IMR-90 (cell line): ENCODE results near the gene ELF2. TPM values are rescaled to one million over a fixed set of nuclear protein-coding genes. Genes with fewer than 3 reads are reported as not detected.

Experiments
- ATAC-seq: fragments of 200-7000 bp; cut with Tn5 transposase; 2 replicates; pipeline ENCODE4 v1.9.1; 2020; ENCODE audit warnings: low read depth, mild to moderate bottlenecking, moderate library complexity
- BruUV-seq: library from RNA; stranded (reverse); fragments of 400-500 nt; replicated peaks from 2 replicates; lab custom pipeline; 2021; lab: Mats Ljungman, UMichigan
- CTCF ChIA-PET: fragments of 300-600 bp; formaldehyde crosslinking; extraction: SDS; loops from one replicate; lab custom pipeline; 2021; ENCODE audit warnings: antibody characterized with exemption; lab: Yijun Ruan, JAX
- POLR2A ChIA-PET: fragments of 300-600 bp; sonication (Branson Sonifier 250); formaldehyde crosslinking; loops from one replicate; lab custom pipeline; 2022; ENCODE audit warnings: antibody characterized with exemption; ENCODE audit not compliant: unreplicated experiment; lab: Charles Lee
- DNase-seq: peaks from one replicate; pipeline ENCODE4 v3.0.0; 2013
- H2AFZ ChIP-seq: replicated peaks from 2 replicates; pipeline ENCODE3; 2013; ENCODE audit warnings: low read length, mild to moderate bottlenecking; ENCODE audit not compliant: poor library complexity
- H2AK5ac ChIP-seq: 2 replicates; pipeline ENCODE4 v1.6.1; 2013; ENCODE audit warnings: low read depth, low read length, inconsistent platforms
- H2AK9ac ChIP-seq: replicated peaks from 2 replicates; pipeline ENCODE3; 2013; ENCODE audit warnings: mild to moderate bottlenecking, low read depth, low read length, moderate library complexity; ENCODE audit not compliant: poor library complexity
- H2BK120ac ChIP-seq: 2 replicates; pipeline ENCODE4 v1.6.1; 2013; ENCODE audit warnings: low read depth, low read length, inconsistent platforms
- H2BK15ac ChIP-seq: 3 replicates; pipeline ENCODE4 v1.6.1; 2013; ENCODE audit warnings: low read depth, low read length, inconsistent platforms
- H2BK20ac ChIP-seq: 2 replicates; pipeline ENCODE4 v1.6.1; 2013; ENCODE audit warnings: low read depth, mild to moderate bottlenecking, inconsistent platforms, low read length, moderate library complexity
- H2BK5ac ChIP-seq: 2 replicates; pipeline ENCODE4 v1.6.1; 2013; ENCODE audit warnings: mild to moderate bottlenecking, low read depth, low read length, inconsistent platforms; ENCODE audit not compliant: poor library complexity, severe bottlenecking
- H3K14ac ChIP-seq: replicated peaks from 2 replicates; pipeline ENCODE4 v1.6.1; 2013; ENCODE audit warnings: low read depth, low read length, inconsistent platforms
- H3K18ac ChIP-seq: 2 replicates; pipeline ENCODE4 v1.6.1; 2013; ENCODE audit warnings: low read depth, low read length, control low read depth
- H3K23ac ChIP-seq: 2 replicates; pipeline ENCODE4 v1.6.1; 2013; ENCODE audit warnings: low read depth, low read length, inconsistent platforms
- H3K27ac ChIP-seq: 2 replicates; pipeline ENCODE4 v1.5.1; 2013; ENCODE audit warnings: mild to moderate bottlenecking, control low read depth, low read length; ENCODE audit not compliant: insufficient read depth
- H3K27me3 ChIP-seq: 2 replicates; pipeline ENCODE4 v1.6.1; 2013; ENCODE audit warnings: low read length; ENCODE audit not compliant: control insufficient read depth, insufficient read depth
- H3K36me3 ChIP-seq: 2 replicates; pipeline ENCODE4 v1.6.1; 2013; ENCODE audit warnings: low read length, mixed read lengths; ENCODE audit not compliant: control insufficient read depth, insufficient read depth
- H3K4ac ChIP-seq: 2 replicates; pipeline ENCODE4 v1.6.1; 2013; ENCODE audit warnings: low read depth, low read length, inconsistent platforms
- H3K4me1 ChIP-seq: 2 replicates; pipeline ENCODE4 v1.6.1; 2013; ENCODE audit warnings: low read length, mixed read lengths; ENCODE audit not compliant: control insufficient read depth, insufficient read depth
- H3K4me2 ChIP-seq: 2 replicates; pipeline ENCODE4 v1.6.1; 2013; ENCODE audit warnings: low read depth, mild to moderate bottlenecking, control low read depth, low read length, moderate library complexity
- H3K4me3 ChIP-seq: 2 replicates; pipeline ENCODE4 v1.5.1; 2013; ENCODE audit warnings: low read depth, mild to moderate bottlenecking, control low read depth, low read length, moderate library complexity; ENCODE audit not compliant: insufficient read depth
- H3K56ac ChIP-seq: 2 replicates; pipeline ENCODE4 v1.6.1; 2013; ENCODE audit warnings: low read length, inconsistent platforms; ENCODE audit not compliant: insufficient read depth; ENCODE audit errors: extremely low read depth
- H3K79me1 ChIP-seq, 2 experiments: 2 replicates each; pipeline ENCODE4 v1.6.1; 2013; ENCODE audit warnings: low read length in 2 of 2, inconsistent platforms in 1 of 2, low read depth in 1 of 2
- H3K9ac ChIP-seq: 2 replicates; pipeline ENCODE4 v1.6.1; 2013; ENCODE audit warnings: low read depth, low read length, control low read depth
- H3K9me1 ChIP-seq: 2 replicates; pipeline ENCODE4 v1.6.1; 2013; ENCODE audit warnings: low read length, inconsistent platforms; ENCODE audit not compliant: insufficient read depth
- H3K9me3 ChIP-seq: 2 replicates; pipeline ENCODE4 v1.6.1; 2013; ENCODE audit warnings: low read length; ENCODE audit not compliant: control insufficient read depth, insufficient read depth
- H4K20me1 ChIP-seq: 2 replicates; pipeline ENCODE4 v1.6.1; 2013; ENCODE audit warnings: low read length, inconsistent platforms; ENCODE audit not compliant: insufficient read depth
- H4K5ac ChIP-seq: 2 replicates; pipeline ENCODE4 v1.6.1; 2013; ENCODE audit warnings: mild to moderate bottlenecking, low read depth, low read length, control low read depth
- H4K8ac ChIP-seq, 2 experiments: 2 replicates each; pipeline ENCODE4 v1.6.1; 2013; ENCODE audit warnings: low read depth in 2 of 2, low read length in 2 of 2, control low read depth in 1 of 2, inconsistent platforms in 1 of 2
- H4K91ac ChIP-seq: 2 replicates; pipeline ENCODE4 v1.6.1; 2013; ENCODE audit warnings: low read depth, low read length, inconsistent platforms; ENCODE audit not compliant: insufficient read depth
- BHLHE40 ChIP-seq: fragments of 150-350 bp; IDR thresholded peaks from 2 replicates; pipeline ENCODE4 v1.6.1; 2016; ENCODE audit warnings: mild to moderate bottlenecking, low read depth, low read length
- CTCF ChIP-seq: conservative IDR thresholded peaks from 2 replicates; pipeline ENCODE4 v1.5.1; 2012; ENCODE audit warnings: mild to moderate bottlenecking, low read depth, low read length, improper control_type of control experiment
- POLR2A ChIP-seq: IDR thresholded peaks from 2 replicates; pipeline ENCODE4 v1.6.1; 2012; ENCODE audit warnings: mild to moderate bottlenecking, low read depth, low read length
- RAD21 ChIP-seq: IDR thresholded peaks from 2 replicates; pipeline ENCODE4 v1.6.1; 2012; ENCODE audit warnings: low read length, improper control_type of control experiment
- SMC3 ChIP-seq: fragments of 150-350 bp; IDR thresholded peaks from 2 replicates; pipeline ENCODE4 v1.6.1; 2016; ENCODE audit warnings: low read depth, mild to moderate bottlenecking, antibody characterized with exemption, low read length, moderate library complexity
- WGBS, 2 experiments: methylation state at CpG; one replicate each; pipeline versions ENCODE4 v1.1.5 to v1.1.7; 2013; ENCODE audit warnings: missing lambda C conversion rate in 2 of 2; ENCODE audit not compliant: insufficient read length in 1 of 2; ENCODE audit errors: extremely low coverage in 2 of 2; 5-methylcytosine and 5-hydroxymethylcytosine counted together
- dilution Hi-C: fragments of 300-500 bp; cut with HindIII; formaldehyde crosslinking; loops from one replicate; pipeline ENCODE4 v1.14.3; 2018; ENCODE audit warnings: low sequenced_read_pairs; ENCODE audit not compliant: unreplicated experiment
- in situ Hi-C: fragments of 300-500 bp; cut with MboI; formaldehyde crosslinking; loops from 3 replicates; pipeline ENCODE4 v1.14.3; 2019; ENCODE audit warnings: low sequenced_read_pairs, inconsistent platforms, mixed read lengths
- intact Hi-C: fragments of 100-400 bp; cut with micrococcal nuclease; formaldehyde crosslinking; loops from 2 replicates; pipeline ENCODE4 v1.10.0; 2022
- polyA plus RNA-seq, 3 experiments: library from polyadenylated mRNA; depleted of rRNA; stranded (reverse); fragments of >200 nt; gene quantifications; 2 replicates each; pipeline ENCODE4 v1.2.3, GENCODE V29; 2012; ENCODE audit warnings: low replicate concordance in 1 of 3
- total RNA-seq: library from RNA; depleted of rRNA; stranded (reverse); fragments of >200 nt; gene quantifications from 2 replicates; pipeline ENCODE4 v1.2.3, GENCODE V29; 2012

Gene ELF2
- total and polyA plus RNA-seq, 2 of the 4 experiments (the other 2 are of a cell fraction), result 14.5 to 42.3 TPM

GRCh38 chr4:139099366-139099982 is 77.5 kb downstream of the ELF2 start:
- no peak overlapping the region for H2BK15ac ChIP-seq
- peak; percentile 89 for TF ChIP-seq SMC3
- no peak for TF ChIP-seq BHLHE40
- TF ChIP-seq CTCF, result peak; percentile 85
- peak; percentile 93 for TF ChIP-seq RAD21
- 0 out of 2 replicates have a peak, but pooled peaks have one; percentile 23 for TF ChIP-seq POLR2A
- H3K27ac ChIP-seq, result no peak overlapping the region
- in situ Hi-C loops (no loop called here), dilution Hi-C loops (no loop called here), intact Hi-C loops (loop anchor here (1.0 to 5.0 kb wide), 4 partner anchors 77 to 196 kb away; partner anchors contain the start of genes ELF2 and MGARP)
- H3K18ac ChIP-seq, result no peak overlapping the region
- H3K4me2 ChIP-seq, result no peak overlapping the region
- no peak overlapping the region for H3K14ac ChIP-seq
- no peak overlapping the region for H3K4ac ChIP-seq
- no peak overlapping the region for H4K5ac ChIP-seq
- H3K9me1 ChIP-seq, result no peaks in the 10 kb centered on the region
- no peak overlapping the region for H2BK5ac ChIP-seq
- H2AK5ac ChIP-seq, result no peak overlapping the region
- DNase-seq, result peak; percentile 86
- no peak overlapping the region for H4K91ac ChIP-seq
- H4K8ac ChIP-seq, result no peak overlapping the region
- H3K4me3 ChIP-seq, result no peak overlapping the region
- H2BK20ac ChIP-seq, result no peak overlapping the region
- no peaks in the 10 kb centered on the region for H3K4me1 ChIP-seq
- no peaks in the 10 kb centered on the region for H3K9me3 ChIP-seq
- BruUV-seq, result no TSS peak
- no CpG with 5 or more reads among the region's 2 CpGs for WGBS, 2 experiments
- H3K27me3 ChIP-seq, result no peaks in the 10 kb centered on the region
- H3K36me3 ChIP-seq, result peaks cover 2% of the 10 kb centered on the region
- H3K79me1 ChIP-seq, result no peaks in the 10 kb centered on the region; a peak in 1 of 4 replicates
- no peak overlapping the region for H2BK120ac ChIP-seq
- ATAC-seq, result peak; percentile 79; the same call in 1 of the 2 replicates
- H3K9ac ChIP-seq, result no peak overlapping the region
- H3K56ac ChIP-seq, result no peak overlapping the region
- no peak overlapping the region for H2AK9ac ChIP-seq
- ChIA-PET CTCF (interaction anchor here (0.5 to 1.5 kb wide), 5 partner anchors 51 to 376 kb away, joined by 3 to 8 read pairs (median 3); no protein-coding TSS in a partner anchor), POLR2A (interaction anchor here (0.5 kb wide), 1 partner anchor 65 kb away, joined by 4 read pairs; no protein-coding TSS in a partner anchor)
- no peak overlapping the region for H2AFZ ChIP-seq
- H3K23ac ChIP-seq, result no peak overlapping the region
- no peaks in the 10 kb centered on the region for H4K20me1 ChIP-seq
